Bronchial epithelial cell (primary cell): ENCODE data around the gene TMEM54. TPM values are rescaled to one million over a fixed set of nuclear protein-coding genes. Genes with fewer than 3 reads are reported as not detected.

Experiments
- DNase-seq: peaks from one replicate; pipeline ENCODE4 v3.0.0-alpha.2; 2010; ENCODE audit warnings: low read depth
- FAIRE-seq: peaks from 2 replicates; lab custom pipeline; 2011; peaks lifted over from hg19 to GRCh38; lab: Jason Lieb, UNC
- H3K27me3 ChIP-seq: 2 replicates; pipeline ENCODE4 v1.5.1; 2011; ENCODE audit warnings: low read length; ENCODE audit not compliant: control insufficient read depth, insufficient read depth
- H3K36me3 ChIP-seq: 2 replicates; pipeline ENCODE4 v1.5.1; 2011; ENCODE audit warnings: low read length; ENCODE audit not compliant: control insufficient read depth, insufficient read depth
- H3K4me3 ChIP-seq: 2 replicates; pipeline ENCODE4 v1.5.1; 2011; ENCODE audit warnings: mild to moderate bottlenecking, low read depth, low read length, control low read depth
- CTCF ChIP-seq: IDR thresholded peaks from 2 replicates; pipeline ENCODE4 v1.5.1; 2011; ENCODE audit warnings: mild to moderate bottlenecking, moderate library complexity, low read length, control low read depth, inconsistent platforms; ENCODE audit not compliant: insufficient read depth, severe bottlenecking
- total RNA-seq: library from RNA; depleted of rRNA; stranded (reverse); fragments of >200 nt; gene quantifications from 2 replicates; pipeline ENCODE4 v1.2.1, GENCODE V29; 2014

TMEM54 gene
- total RNA-seq, 1 donor from 2014 or later = 112 TPM

- no peaks in the 10 kb centered on the region for H3K36me3 ChIP-seq
- H3K4me3 ChIP-seq = no peak overlapping the region
- peaks cover 13% of the 10 kb centered on the region for H3K27me3 ChIP-seq
- no peak for TF ChIP-seq CTCF
- DNase-seq = no peak
- FAIRE-seq = no peak
These were observed 15.5 kb downstream of the TMEM54 start for GRCh38 chr1:32885676-32886003.

GRCh38 chr1:32884726-32885125 lies 16.5 kb downstream of the TMEM54 start:
- no peaks in the 10 kb centered on the region for H3K36me3 ChIP-seq
- no peak overlapping the region for H3K4me3 ChIP-seq
- FAIRE-seq (no peak), DNase-seq (no peak)
- peaks cover 13% of the 10 kb centered on the region for H3K27me3 ChIP-seq
- no peak for TF ChIP-seq CTCF

- no peak for FAIRE-seq
These were observed 17.2 kb downstream of the TMEM54 start for GRCh38 chr1:32884032-32884372.

GRCh38 chr1:32883338-32884031 lies 17.7 kb downstream of the TMEM54 start:
- Histone ChIP-seq H3K36me3 (no peaks in the 10 kb centered on the region), H3K4me3 (no peak overlapping the region), H3K27me3 (peaks cover 13% of the 10 kb centered on the region)
- FAIRE-seq (no peak), DNase-seq (no peak)
- no peak for TF ChIP-seq CTCF

More at GRCh38 chr1:32884032-32884372, 17.2 kb downstream of the TMEM54 start:
- Histone ChIP-seq H3K4me3 (no peak overlapping the region), H3K36me3 (no peaks in the 10 kb centered on the region), H3K27me3 (peaks cover 13% of the 10 kb centered on the region)
- TF ChIP-seq CTCF = no peak
- DNase-seq = no peak

- Histone ChIP-seq H3K36me3 (no peaks in the 10 kb centered on the region), H3K4me3 (no peak overlapping the region), H3K27me3 (peaks cover 13% of the 10 kb centered on the region)
- DNase-seq = no peak
- FAIRE-seq = no peak
- no peak for TF ChIP-seq CTCF
These were observed 19.0 kb downstream of the TMEM54 start for GRCh38 chr1:32881871-32882850.
